Kidney (tissue), 14 donors: ENCODE measurements around the gene PDSS2. TPM values are rescaled to one million over a fixed set of nuclear protein-coding genes. Genes with fewer than 3 reads are reported as not detected.

Source experiments
- DNase-seq, 5 donors: peaks; one replicate each; pipeline ENCODE4 v3.0.0-alpha.2; 2013 to 2020
- FAIRE-seq: peaks from 2 replicates; lab custom pipeline; 2012; peaks lifted over from hg19 to GRCh38; lab: Jason Lieb, UNC
- H3K27ac ChIP-seq, 2 donors: one replicate each; pipeline ENCODE4 v1.7.0; 2013; ENCODE audit warnings: low read depth in 2 of 2, low read length in 2 of 2, inconsistent platforms in 1 of 2
- H3K27me3 ChIP-seq: one replicate; pipeline ENCODE4 v1.7.1; 2013; ENCODE audit warnings: low read length, inconsistent platforms; ENCODE audit not compliant: control insufficient read depth, insufficient read depth
- H3K36me3 ChIP-seq, 3 donors: one replicate each; pipeline versions ENCODE4 v1.7.0 to v1.7.1; 2013; ENCODE audit warnings: low read length in 3 of 3, control low read depth in 1 of 3, inconsistent platforms in 1 of 3; ENCODE audit not compliant: insufficient read depth in 3 of 3, control insufficient read depth in 2 of 3
- H3K4me1 ChIP-seq, 3 donors: one replicate each; pipeline versions ENCODE4 v1.7.0 to v1.7.1; 2013; ENCODE audit warnings: low read length in 3 of 3, inconsistent platforms in 1 of 3, low read depth in 1 of 3; ENCODE audit not compliant: control insufficient read depth in 2 of 3, insufficient read depth in 2 of 3
- H3K4me3 ChIP-seq, 3 donors: one replicate each; pipeline versions ENCODE4 v1.7.0 to v1.8.1; 2013; ENCODE audit warnings: low read length in 3 of 3, control low read depth in 1 of 3, inconsistent platforms in 1 of 3
- H3K9ac ChIP-seq, 3 donors: one replicate each; pipeline versions ENCODE4 v1.7.0 to v1.7.1; 2013; ENCODE audit warnings: low read length in 3 of 3, control low read depth in 1 of 3, inconsistent platforms in 1 of 3
- H3K9me3 ChIP-seq, 3 donors: one replicate each; pipeline versions ENCODE4 v1.7.0 to v1.7.1; 2013; ENCODE audit warnings: low read length in 3 of 3, control low read depth in 1 of 3, inconsistent platforms in 1 of 3; ENCODE audit not compliant: control insufficient read depth in 2 of 3, insufficient read depth in 1 of 3
- CTCF ChIP-seq: IDR thresholded peaks from 3 replicates; pipeline ENCODE4 v1.5.1; 2012; ENCODE audit warnings: mild to moderate bottlenecking, moderate library complexity, borderline replicate concordance; ENCODE audit not compliant: insufficient read depth; ENCODE audit errors: extremely low read depth
- intact Hi-C: fragments of 100-400 bp; cut with DNase I; formaldehyde crosslinking; loops from one replicate; pipeline ENCODE4 v1.11.1; 2022
- polyA plus RNA-seq: library from polyadenylated mRNA; stranded (reverse); fragments of 350-450 nt; fragmentation: Illumina TruSeq; extraction: RNeasy Lipid Tissue Mini Kit (QIAGEN cat#74804); gene quantifications from one replicate; pipeline ENCODE4 v1.2.3, GENCODE V29; 2014; ENCODE audit warnings: low read depth, low replicate concordance; ENCODE audit not compliant: insufficient read depth
- total RNA-seq: library from RNA; stranded (reverse); fragmentation: NEBNext Ultra II Directional; extraction: Animal tissue kit (Norgen Biotek cat#: 25700); gene quantifications from one replicate; pipeline ENCODE4 v1.2.1, GENCODE V29; 2021
- donor health status: control.
- donor health status: control.
- donor health status: control.
- donor health status: control.
- donor health status: control.
- donor health status: DM: yes; HTN: yes; CAD: no.
- donor health status: Normal renal cell carcinoma (clear cell type).

The PDSS2 gene
- total and polyA plus RNA-seq, 2 donors from 2014 or later: 16.4 to 20.7 TPM

GRCh38 chr6:107342144-107342543, 117.2 kb downstream of the PDSS2 start:
- intact Hi-C loops: no loop called here
- Histone ChIP-seq H3K36me3 (no peaks in the 10 kb centered on the region), H3K4me1 (no peaks in the 10 kb centered on the region), H3K27me3 (no peaks in the 10 kb centered on the region), H3K4me3 (no peak overlapping the region), H3K9ac (no peak overlapping the region), H3K27ac (no peak overlapping the region), H3K9me3 (no peaks in the 10 kb centered on the region)
- no peak for DNase-seq
- TF ChIP-seq CTCF: no peak
- no peak for FAIRE-seq

GRCh38 chr6:107340881-107341280, 118.5 kb downstream of the PDSS2 start:
- Histone ChIP-seq H3K4me1 (no peaks in the 10 kb centered on the region), H3K9ac (no peak overlapping the region), H3K9me3 (no peaks in the 10 kb centered on the region), H3K27ac (no peak overlapping the region), H3K4me3 (no peak overlapping the region), H3K27me3 (no peaks in the 10 kb centered on the region), H3K36me3 (no peaks in the 10 kb centered on the region)
- FAIRE-seq (no peak), DNase-seq (no peak)
- TF ChIP-seq CTCF: no peak
- intact Hi-C loops: no loop called here

- TF ChIP-seq CTCF: no peak
- no peaks in the 10 kb centered on the region for H3K36me3 ChIP-seq
- FAIRE-seq: no peak
- DNase-seq: no peak
- no peak overlapping the region for H3K4me3 ChIP-seq
- no peak overlapping the region for H3K9ac ChIP-seq
- no peak overlapping the region for H3K27ac ChIP-seq
- intact Hi-C loops: no loop called here
- no peaks in the 10 kb centered on the region for H3K4me1 ChIP-seq
- no peaks in the 10 kb centered on the region for H3K9me3 ChIP-seq
- no peaks in the 10 kb centered on the region for H3K27me3 ChIP-seq
Measured at GRCh38 chr6:107337191-107337741, 122.1 kb downstream of the PDSS2 start.

- DNase-seq (no peak), FAIRE-seq (no peak)
- Histone ChIP-seq H3K27me3 (no peaks in the 10 kb centered on the region), H3K4me3 (no peak overlapping the region), H3K4me1 (no peaks in the 10 kb centered on the region), H3K9ac (no peak overlapping the region), H3K9me3 (no peaks in the 10 kb centered on the region), H3K36me3 (no peaks in the 10 kb centered on the region), H3K27ac (no peak overlapping the region)
- intact Hi-C loops: no loop called here
- TF ChIP-seq CTCF: no peak
Measured at GRCh38 chr6:107334026-107334425, 125.3 kb downstream of the PDSS2 start.
